Measurements from ENCODE around the gene CFAP65. TPM values are rescaled to one million over a fixed set of nuclear protein-coding genes. Genes with fewer than 3 reads are reported as not detected.
A peak's percentile ranks its signal among the peaks of the same experiment; 100 is the strongest.

Gene CFAP65
- total and polyA plus RNA-seq, 2 of the 13 experiments (the other 11 are each of a cell fraction or from before 2014, with no cell fraction given): 0.05 TPM; not detected in 1

- no peak for TF ChIP-seq ZNF784 (CRISPR knock-in tag; IDR thresholded peaks at IDR 0.05; ENCODE audit: borderline replicate concordance)
- TF ChIP-seq POGZ (CRISPR knock-in tag; IDR thresholded peaks at IDR 0.05): no peak
- TF ChIP-seq THRA (CRISPR knock-in tag; IDR thresholded peaks at IDR 0.05; ENCODE audit: borderline replicate concordance): no peak
- no peak for TF ChIP-seq ZNF589 (CRISPR knock-in tag; conservative IDR thresholded peaks at IDR 0.05)
- TF ChIP-seq, protein P1, sequence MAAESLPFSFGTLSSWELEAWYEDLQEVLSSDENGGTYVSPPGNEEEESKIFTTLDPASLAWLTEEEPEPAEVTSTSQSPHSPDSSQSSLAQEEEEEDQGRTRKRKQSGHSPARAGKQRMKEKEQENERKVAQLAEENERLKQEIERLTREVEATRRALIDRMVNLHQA (CRISPR knock-in tag; IDR thresholded peaks at IDR 0.05): no peak
- peak; percentile 16 for TF ChIP-seq ZNF777 (CRISPR knock-in tag; IDR thresholded peaks at IDR 0.05)
- TF ChIP-seq ZNF296 (CRISPR knock-in tag; conservative IDR thresholded peaks at IDR 0.05): no peak; the same call in 1 of the 2 replicates
- TF ChIP-seq, protein P2, sequence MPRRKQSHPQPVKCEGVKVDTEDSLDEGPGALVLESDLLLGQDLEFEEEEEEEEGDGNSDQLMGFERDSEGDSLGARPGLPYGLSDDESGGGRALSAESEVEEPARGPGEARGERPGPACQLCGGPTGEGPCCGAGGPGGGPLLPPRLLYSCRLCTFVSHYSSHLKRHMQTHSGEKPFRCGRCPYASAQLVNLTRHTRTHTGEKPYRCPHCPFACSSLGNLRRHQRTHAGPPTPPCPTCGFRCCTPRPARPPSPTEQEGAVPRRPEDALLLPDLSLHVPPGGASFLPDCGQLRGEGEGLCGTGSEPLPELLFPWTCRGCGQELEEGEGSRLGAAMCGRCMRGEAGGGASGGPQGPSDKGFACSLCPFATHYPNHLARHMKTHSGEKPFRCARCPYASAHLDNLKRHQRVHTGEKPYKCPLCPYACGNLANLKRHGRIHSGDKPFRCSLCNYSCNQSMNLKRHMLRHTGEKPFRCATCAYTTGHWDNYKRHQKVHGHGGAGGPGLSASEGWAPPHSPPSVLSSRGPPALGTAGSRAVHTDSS (CRISPR knock-in tag; conservative IDR thresholded peaks at IDR 0.05): no peak
- TF ChIP-seq CERS6 (CRISPR knock-in tag; IDR thresholded peaks at IDR 0.05): no peak
- no peak for TF ChIP-seq SKIL (CRISPR knock-in tag; IDR thresholded peaks at IDR 0.05; ENCODE audit: borderline replicate concordance)
- no peak for TF ChIP-seq FOXP1 (IDR thresholded peaks at IDR 0.05)
- no peak for TF ChIP-seq FOXP1 (CRISPR knock-in tag; IDR thresholded peaks at IDR 0.05)
- TF ChIP-seq KDM2A (CRISPR knock-in tag; IDR thresholded peaks at IDR 0.05; ENCODE audit: borderline replicate concordance, low read depth): no peak
- TF ChIP-seq XRCC5 (optimal IDR thresholded peaks at IDR 0.05; ENCODE audit: low read length): peak; percentile 26
- 0 out of 2 replicates have a peak, but pooled peaks have one; percentile 31 for TF ChIP-seq ZNF710 (CRISPR knock-in tag; IDR thresholded peaks at IDR 0.05; ENCODE audit: borderline replicate concordance)
- TF ChIP-seq ESRRA (CRISPR knock-in tag; IDR thresholded peaks at IDR 0.05; ENCODE audit: low read depth): no peak
- 0 out of 2 replicates have a peak, but pooled peaks have one; percentile 12 for TF ChIP-seq ZNF772 (CRISPR knock-in tag; IDR thresholded peaks at IDR 0.05)
- no peak for TF ChIP-seq MIXL1 (CRISPR knock-in tag; IDR thresholded peaks at IDR 0.05)
- no peak for TF ChIP-seq ISL2 (CRISPR knock-in tag; IDR thresholded peaks at IDR 0.05)
Measured at GRCh38 chr2:218993345-218994315, 47.7 kb downstream of the CFAP65 start, which contains the start of gene CRYBA2 (continued).

Data from HepG2 (cell line).